GM19467 (cell line): ENCODE results near the gene LPP.

Source experiments
- ATAC-seq: cut with Tn5 transposase; IDR thresholded peaks from one replicate; pipeline ENCODE4 v1.9.1; 2021; ENCODE audit warnings: mild to moderate bottlenecking, moderate library complexity; ENCODE audit not compliant: unreplicated experiment

LPP gene

DNA sequence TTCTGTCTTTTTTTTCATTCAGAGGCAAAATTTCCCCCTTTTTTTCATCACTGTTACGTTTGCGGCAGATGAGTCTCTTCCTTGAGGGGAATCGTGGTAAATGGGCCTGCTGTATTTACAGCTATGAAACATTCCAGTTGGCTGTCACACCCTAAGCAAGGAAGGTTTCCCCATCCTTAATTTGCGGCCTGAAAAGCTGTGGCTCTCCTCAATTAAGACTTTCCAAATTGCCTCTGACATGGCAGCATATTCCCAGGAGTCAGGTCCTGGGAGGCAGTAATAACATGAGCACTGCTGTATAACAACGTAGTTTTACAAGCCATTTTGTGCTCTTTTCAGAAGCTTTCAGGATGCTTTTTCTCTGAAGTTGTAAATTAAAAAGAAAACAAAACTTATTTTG is 420.9 kb downstream of the LPP start:
- no peak for ATAC-seq

DNA sequence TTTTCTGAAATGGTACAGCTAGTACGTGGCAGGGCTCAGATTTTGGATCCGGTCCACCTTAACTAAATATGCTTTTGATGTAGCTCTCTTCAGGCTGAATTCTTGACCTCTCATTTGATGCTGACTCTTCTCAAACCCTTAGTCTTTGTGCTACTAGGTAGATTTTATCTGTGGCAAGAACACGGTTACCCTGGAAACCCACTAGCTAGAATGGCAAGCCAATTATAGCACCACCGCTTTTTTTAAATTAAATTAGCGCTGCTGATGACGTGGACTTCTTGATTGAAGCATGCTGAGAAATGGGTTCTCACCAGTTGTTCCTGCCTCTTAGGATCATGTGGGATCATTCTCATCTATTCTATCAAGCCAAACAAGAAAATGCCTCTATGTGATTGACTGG is 421.5 kb downstream of the LPP start:
- no peak for ATAC-seq

DNA sequence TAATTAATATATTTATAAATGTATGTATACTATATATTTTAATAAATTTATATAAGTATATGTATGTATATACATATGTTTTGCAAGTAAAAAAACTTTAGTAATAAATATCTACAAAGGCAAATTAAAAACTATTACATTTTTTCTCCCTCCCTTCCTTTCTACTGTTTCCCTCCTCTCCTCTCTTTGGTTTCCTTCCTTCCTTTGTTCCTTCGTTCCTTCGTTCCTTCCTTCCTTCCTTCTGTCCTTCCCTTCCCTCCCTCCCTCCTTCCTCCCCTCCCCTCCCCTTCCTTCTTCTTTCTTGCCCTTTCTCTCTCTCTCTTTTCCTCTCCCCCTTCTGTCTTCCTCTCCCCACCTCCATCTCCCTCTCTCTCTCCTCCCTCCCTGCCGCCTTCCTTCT is 423.6 kb downstream of the LPP start:
- ATAC-seq: no peak

DNA sequence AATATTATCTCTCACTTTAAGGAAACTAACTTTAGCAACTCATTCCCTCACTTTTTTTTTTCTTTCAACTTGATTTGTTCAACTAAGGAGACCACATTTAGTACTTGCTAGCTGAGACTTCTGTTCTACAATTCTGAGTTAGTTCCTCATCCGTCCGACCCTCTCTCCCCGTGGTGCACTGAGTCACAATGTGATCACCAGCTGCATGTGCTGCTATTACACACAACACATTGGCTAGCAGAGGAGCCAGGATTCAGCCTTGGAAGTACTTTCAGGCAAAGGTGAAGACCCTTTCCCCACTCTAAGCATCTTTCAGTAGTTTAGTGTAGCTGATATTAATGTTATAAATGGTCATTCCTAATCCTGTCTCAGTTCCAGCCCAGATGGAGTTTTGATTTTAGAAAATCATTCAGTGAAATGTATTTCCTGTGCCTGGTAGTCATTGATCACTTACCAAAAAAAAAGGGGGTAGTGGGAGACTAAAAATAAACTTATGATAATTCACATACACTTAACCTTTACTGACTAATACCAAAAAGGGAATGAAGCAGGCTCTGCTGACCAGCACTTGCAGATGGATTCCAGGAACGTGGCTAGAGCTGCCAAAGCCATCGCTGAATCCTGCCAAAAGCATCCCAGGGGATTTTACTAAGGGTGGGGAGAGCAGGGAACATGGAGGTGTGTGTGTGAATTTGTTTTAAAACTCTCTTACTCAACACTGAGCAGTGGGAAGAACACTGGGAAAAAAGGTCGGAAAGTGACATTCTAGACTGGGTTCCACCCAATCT is 424.8 kb downstream of the LPP start:
- no peak for ATAC-seq

DNA sequence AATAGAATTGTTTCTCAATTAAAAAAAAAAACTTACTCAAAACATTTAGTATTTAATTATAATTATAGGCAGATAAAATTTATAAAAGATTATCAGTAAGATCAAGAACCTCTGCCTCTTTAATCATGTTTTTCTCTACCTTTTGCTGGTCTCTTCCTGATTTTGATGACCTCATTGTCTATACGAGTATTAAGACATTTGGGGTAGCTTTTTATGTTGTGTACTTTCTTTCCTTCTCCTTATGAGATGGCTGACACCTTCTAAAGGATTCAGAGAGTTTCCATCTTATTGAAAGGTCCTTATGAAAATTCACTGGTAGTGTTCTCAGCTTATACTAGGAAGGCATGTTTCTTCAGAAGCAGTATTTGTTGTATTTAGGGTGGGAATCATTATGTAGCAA is 426.3 kb downstream of the LPP start:
- ATAC-seq: no peak

DNA sequence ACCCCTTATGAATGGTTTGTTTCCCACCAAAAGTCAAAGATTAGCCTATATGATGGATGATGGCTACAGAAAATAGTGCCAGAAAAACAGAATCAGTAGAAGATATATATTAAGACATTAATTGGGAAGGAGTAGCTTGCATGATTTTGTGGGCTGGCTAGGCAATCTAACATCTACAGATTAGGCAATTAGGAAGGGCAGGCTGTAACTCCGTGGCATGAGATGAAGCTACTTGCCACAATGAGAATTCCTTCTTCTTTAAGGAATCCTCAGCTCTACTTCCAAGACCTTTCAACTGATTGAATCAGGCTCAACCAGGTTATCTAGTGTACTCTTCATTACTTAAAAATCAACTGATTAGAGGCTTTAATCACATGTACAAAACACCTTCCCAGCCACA is 426.7 kb downstream of the LPP start:
- no peak for ATAC-seq

DNA sequence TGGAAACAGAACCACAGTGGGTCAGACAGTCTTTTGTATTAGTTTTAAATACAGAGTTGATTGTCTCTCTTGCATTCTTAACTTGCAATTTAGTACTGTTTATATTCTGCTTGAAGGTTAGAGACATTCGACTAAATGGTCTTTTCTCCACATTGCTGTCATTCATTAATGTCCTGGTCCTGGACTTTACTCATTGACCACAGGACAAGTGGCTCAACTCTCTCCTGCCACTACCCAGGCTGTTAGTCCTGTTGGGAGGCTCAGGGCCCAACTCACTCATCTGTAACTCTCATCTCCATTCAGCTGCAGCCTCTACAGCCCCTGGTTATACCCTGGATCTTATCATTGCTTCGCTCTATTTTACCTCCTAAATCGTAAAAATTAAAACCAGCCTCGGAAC is 427.4 kb downstream of the LPP start:
- no peak for ATAC-seq

DNA sequence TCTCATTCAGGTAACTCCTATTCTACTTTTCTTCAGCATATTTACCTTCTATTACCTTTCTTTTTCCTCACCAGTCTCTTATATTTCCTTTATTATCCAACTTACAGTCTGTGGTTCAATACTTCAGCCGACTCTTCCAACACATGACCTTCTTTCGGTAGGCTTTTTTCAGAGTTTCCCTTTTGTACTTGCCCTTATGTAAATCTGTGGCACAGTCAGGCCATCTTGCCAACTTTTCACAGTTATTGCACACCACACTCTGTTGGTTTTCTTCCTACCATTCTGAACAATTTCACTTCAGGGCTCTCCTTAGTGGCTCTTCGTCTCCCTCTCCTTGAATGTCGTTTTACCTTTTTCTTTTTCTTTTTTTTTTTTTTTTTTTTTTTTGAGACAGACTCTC is 427.8 kb downstream of the LPP start:
- ATAC-seq: no peak

DNA sequence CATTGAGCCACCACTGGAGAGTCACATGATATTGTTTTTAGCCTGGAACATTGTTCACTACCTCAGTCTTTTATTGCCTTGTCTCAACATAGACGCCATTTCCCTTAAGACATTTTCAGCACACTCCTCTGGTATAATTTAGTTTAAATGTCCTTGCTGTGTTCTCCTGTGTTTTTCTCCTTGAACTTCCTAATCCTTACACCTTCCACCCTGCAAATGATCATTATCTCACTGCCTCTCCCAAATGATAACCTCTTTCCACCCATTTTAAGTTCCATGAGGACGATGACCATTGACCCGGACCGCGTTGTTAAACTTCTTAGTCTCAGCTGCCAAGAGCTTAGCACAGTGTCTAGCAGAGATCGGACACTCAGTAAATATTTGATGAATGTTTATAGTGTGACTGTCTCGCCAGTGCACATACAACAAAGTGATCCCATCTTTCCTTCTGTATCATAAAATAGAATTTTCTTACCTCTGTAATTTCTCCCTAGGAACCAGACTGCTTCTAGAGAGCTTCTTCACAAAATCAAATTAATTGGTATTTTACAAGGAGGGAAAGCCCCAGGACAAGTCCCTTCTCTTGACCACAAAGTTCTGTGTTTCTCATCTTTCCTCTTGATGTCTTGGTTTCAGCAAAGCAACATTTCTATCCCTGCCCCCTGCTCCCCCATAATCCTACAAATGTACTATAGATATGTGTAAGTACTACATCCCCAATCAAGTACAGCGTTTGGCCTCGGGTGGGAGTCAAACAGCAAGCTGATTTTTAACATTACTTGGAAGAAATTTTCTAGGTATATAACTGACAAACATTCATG is 429.6 kb downstream of the LPP start:
- no peak for ATAC-seq

DNA sequence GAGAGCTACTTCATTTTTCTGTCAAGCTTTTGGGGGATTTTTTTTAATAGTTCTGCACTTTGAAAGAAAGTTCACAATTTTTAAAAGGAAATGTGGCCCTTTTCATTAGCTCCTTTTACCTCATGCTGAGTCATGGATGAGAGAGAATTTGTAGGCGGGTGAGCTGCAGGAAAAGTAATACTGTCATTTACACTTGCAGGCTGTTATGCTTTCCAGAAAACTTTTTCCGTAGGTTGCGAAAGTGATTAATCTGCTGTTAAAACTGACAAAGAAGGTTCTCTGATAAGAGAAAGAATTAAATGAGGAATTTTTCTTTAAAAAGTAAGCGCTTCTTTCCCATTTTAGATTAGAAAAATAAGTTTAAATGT is 430.2 kb downstream of the LPP start:
- ATAC-seq: no peak

DNA sequence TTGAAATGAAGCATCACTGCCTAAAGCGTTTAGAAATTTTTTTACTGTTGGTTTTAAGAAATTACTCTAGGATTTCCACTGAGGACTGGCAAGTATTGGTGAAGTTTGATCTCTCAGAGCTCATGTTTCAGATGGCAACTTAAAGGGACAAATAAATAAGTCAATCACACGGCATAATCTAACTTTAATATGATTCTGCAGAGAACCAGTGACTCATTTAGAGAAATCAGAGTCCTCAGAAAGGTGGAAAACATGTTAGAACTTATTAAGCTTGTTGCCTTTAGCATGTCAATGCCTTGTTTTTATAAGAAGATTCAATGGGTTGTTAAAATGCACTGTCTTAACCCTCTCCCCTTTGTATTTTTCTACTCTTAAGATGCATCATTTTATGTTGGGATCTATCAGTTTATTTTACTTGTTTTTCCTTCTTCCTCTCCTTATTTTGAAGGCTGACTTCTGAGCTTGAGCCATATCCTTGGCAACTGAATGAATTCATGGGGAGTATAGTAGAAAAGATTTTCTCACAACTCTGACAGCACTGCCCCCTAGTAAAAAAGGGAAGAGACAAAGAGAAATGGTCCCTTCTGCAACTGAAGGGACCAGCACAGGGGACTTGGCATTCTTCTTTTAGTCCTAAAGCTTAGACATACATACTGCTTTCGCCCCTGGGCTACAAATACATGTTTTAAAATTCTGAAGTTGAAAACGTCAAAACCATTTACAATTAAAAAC is 431.2 kb downstream of the LPP start:
- ATAC-seq: no peak

DNA sequence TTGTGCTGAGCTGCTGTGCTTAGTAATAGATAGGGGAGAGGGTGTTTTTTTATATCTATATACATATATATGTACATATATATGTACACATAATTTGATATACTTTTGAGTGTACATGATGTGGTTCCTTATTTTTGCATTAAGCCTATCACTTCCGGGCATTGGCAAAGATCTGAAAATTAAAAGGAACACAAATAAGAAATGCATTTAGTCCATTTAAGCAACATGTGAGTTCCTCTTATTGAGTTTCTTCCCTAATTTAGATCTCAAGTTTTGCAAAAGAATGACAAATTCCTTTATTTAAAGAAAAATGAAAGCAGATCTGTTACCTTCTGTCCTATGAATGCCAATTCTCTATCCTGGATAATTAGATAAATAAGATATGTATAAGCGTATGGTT is 435.1 kb downstream of the LPP start:
- no peak for ATAC-seq

DNA sequence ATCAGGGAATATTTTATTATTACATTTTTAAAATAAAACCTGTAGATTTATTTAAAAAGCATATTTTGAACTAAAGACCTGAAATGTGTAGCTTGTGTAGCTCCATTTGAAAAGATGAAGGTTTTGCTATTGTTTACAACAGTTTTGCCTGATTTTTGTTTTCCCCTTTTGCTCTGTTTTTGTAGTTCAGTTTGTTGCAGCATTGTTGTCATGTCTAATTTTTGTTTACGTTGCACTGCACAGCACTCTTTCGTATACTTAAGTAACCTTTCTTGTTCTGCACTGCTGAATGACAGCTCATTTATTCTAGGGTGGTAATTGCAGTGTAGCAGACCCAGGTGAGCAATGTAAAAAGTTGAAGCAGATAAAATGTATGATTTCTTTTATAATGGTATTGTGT is 435.8 kb downstream of the LPP start:
- ATAC-seq: no peak

DNA sequence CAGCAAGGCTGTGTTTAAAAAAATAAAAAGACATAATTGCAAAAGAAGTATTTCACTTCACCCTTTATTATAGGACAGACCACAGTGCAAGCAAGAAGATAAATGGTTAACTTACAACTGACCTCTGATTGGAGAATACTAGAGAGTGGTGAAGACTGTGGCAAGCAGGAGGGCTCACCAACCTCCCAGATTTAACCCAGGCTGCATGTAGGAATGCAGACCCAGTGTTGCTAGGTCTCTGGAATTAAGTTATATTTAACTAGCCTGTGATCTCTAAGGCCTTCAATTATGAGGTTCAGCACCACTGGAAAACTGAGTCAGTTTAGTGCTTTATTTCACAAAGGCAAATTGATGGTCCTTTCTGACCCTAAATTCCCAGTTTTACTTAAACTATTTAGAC is 436.6 kb downstream of the LPP start:
- no peak for ATAC-seq

DNA sequence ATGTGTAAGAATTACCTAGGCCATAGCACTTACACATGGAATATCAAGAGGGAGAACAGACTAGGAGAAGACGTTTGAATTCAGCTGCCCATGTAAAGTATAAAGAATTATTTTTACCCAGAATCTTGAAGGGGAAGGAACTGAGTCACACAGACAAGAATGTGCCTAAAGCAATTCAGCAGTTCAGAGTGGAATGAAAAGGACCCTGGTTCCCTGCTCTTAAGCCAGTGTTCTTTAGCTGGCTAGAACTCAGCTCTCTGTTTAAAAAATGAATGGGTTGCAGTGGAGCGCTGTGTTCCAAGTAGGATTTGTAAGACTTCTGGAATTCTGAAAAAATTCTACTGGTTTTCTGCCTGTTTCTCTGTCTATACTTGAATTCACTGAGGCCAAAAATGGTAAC is 440.2 kb downstream of the LPP start:
- ATAC-seq: no peak

DNA sequence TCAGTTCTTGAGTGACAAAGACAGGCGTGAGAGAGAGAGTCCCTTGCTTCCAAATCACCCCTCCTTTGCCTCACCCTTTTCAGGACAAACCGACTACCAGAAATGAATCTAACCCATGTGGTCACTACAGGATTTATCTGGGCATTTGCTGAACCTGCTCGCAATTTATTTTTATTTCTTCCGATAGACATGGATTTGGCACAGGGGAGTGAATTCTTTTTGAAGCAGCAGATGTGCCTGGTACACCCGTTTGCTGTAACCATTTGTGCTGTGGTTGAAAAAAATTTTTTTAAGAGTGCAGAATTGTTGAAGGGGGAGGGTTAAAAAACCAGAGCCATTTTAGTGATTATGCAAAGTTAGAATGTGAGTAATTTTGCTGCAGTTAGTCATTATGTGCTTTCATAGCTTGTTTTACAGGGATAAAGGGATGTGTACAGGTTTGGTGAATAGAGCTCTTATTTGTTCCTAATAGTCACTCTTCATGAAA is 442.0 kb downstream of the LPP start:
- ATAC-seq: no peak

DNA sequence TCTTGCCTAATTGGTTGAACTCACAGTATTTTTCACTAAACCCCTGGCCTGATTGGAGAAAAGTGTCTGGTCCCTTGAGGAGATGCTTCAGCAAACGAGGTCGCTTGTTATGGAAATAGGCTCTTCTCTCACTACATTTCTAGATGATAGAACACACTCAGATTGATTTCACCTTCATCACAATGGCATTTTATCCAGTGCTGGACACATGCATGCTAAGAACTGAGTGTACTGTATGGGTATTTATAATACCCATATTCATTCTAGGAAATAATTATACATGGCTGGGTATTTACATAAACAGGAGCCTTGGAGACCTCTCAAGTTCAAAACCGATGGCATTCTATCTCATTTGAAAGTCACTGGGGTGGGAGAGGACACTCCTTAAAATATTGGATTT is 444.9 kb downstream of the LPP start:
- no peak for ATAC-seq

DNA sequence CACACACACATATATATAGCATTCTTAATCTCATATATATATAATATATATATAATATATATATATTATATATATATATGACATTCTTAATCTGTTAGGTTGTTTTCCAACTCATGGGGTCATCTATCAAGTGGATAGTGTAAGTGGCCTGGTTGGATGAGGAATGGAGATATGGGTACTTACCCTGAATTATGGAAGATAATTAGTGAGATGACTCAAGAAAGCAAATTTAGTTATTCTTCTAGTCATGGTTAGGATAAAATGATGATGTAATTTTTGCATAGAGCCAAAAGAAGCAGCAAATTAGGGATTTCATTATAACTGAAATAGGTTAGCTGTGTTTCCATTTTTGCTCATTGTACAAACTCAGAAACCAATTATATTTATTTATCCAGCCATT is 448.2 kb downstream of the LPP start:
- ATAC-seq: no peak

DNA sequence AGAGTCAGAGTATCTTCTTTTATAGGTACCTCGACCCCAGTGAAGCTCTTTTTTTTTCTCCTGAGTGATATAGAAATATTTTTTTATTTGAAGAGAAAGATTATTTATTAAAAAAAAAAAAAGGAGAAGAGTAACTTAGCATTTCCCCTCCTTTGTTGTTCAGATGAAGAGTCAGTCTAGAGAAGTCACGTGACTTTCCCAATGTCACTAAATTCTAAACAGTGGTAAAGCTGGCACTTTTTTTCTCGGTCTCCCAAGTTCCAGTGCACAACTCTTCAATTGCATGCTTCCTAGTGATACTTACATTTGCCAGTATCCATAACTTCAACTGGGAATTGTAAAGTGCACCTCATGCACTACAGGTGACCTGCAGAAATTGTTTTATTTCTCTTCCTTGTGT is 448.7 kb downstream of the LPP start:
- no peak for ATAC-seq

DNA sequence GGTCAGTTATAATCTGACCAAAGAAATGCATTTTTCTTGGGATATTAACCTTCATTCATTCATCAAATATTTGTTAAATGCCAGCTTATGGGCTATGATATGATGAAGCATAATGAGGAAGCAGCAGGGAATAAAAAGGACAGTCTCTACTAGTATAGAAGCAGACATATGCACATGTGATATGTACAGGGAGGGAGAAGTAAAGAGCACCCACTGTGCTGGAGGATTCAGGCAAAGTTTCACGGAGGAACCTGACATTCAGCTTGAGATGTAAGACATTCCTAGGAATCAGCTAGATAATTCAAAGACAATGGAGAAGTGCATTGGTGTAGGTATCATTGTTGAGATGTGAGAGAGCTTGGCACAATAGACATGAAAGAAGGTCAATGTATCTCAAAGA is 450.7 kb downstream of the LPP start:
- ATAC-seq: no peak

DNA sequence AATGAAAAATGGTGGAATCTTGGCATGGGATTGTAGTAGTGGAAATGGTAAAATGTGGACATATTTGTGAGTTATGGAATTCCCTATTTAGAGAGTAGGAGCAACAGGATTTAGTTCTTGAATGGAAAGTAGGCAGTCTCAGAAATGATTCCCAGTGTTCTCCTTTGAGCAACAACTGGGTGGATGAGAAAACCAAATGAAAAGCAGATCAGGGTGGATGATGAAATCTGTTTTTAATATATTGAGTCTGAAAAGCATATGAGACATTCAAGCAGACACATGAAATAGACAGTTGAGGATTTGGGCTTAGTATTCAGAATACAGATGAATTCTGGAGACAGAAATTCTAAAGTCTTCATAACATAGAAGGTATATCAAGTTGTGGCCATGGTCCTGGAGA is 451.3 kb downstream of the LPP start:
- no peak for ATAC-seq

DNA sequence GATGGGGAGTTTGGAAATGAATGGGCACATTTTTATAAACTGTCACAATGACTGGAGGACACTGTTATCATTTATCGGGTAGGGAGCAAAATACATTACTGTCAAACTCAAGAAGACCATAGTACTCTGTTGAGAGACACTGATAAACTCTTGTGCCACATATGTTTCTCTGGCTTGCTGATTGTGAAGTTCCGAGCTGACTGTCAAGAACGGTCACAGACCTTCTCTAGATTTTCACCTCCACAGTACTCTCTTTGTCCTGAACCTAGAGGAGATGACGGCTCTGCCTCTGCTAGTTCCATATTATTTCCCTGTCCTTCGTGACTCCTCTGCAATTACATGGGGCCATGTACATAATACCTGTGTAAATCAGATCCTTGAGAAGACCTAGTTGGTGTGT is 451.9 kb downstream of the LPP start:
- no peak for ATAC-seq
